Hematopoietic multipotent progenitor cell treated with erythropoietin and hydrocortisone succinate and interleukin-3 and kit ligand, for 4 days (in vitro differentiated cells): ENCODE results near the gene TRAM2.

Experiments used
- DNase-seq: peaks from one replicate; pipeline ENCODE4 v3.0.0-alpha.2; 2015

The TRAM2 gene

GRCh38 chr6:52524918-52525317 is 51.9 kb downstream of the TRAM2 start:
- DNase-seq: no peak

GRCh38 chr6:52523378-52524142 is 53.3 kb downstream of the TRAM2 start:
- DNase-seq: no peak

- DNase-seq: no peak
Measured at GRCh38 chr6:52522655-52523054, 54.2 kb downstream of the TRAM2 start.

GRCh38 chr6:52522151-52522626 is 54.7 kb downstream of the TRAM2 start:
- DNase-seq: no peak

- DNase-seq: no peak
Measured at GRCh38 chr6:52519618-52520017, 57.2 kb downstream of the TRAM2 start.

GRCh38 chr6:52518279-52518945 is 58.4 kb downstream of the TRAM2 start:
- DNase-seq: no peak

- DNase-seq: peak; percentile 72
Measured at GRCh38 chr6:52517502-52518278, 59.2 kb downstream of the TRAM2 start.

GRCh38 chr6:52516943-52517342 is 59.9 kb downstream of the TRAM2 start:
- DNase-seq: no peak

GRCh38 chr6:52516269-52516668 is 60.6 kb downstream of the TRAM2 start:
- no peak for DNase-seq

GRCh38 chr6:52515219-52515960 is 61.5 kb downstream of the TRAM2 start:
- DNase-seq: no peak

- DNase-seq: no peak
Measured at GRCh38 chr6:52514514-52514913, 62.3 kb downstream of the TRAM2 start.

GRCh38 chr6:52513896-52514295 is 63.0 kb downstream of the TRAM2 start:
- no peak for DNase-seq

GRCh38 chr6:52513464-52513863 is 63.4 kb downstream of the TRAM2 start:
- DNase-seq: peak; percentile 31

- DNase-seq: no peak
Measured at GRCh38 chr6:52512199-52512598, 64.7 kb downstream of the TRAM2 start.

- DNase-seq: no peak
Measured at GRCh38 chr6:52511572-52512151, 65.2 kb downstream of the TRAM2 start.

- DNase-seq: no peak
Measured at GRCh38 chr6:52511163-52511562, 65.7 kb downstream of the TRAM2 start.

GRCh38 chr6:52510213-52510562 is 66.7 kb downstream of the TRAM2 start:
- no peak for DNase-seq

GRCh38 chr6:52509281-52510212 is 67.3 kb downstream of the TRAM2 start:
- DNase-seq: no peak

GRCh38 chr6:52508261-52508739 is 68.6 kb downstream of the TRAM2 start:
- no peak for DNase-seq

GRCh38 chr6:52507557-52508260 is 69.2 kb downstream of the TRAM2 start:
- DNase-seq: no peak

GRCh38 chr6:52506476-52506875 is 70.4 kb downstream of the TRAM2 start:
- DNase-seq: no peak
